ENCODE measurements around the gene NAA38. TPM values are rescaled to one million over a fixed set of nuclear protein-coding genes. Genes with fewer than 3 reads are reported as not detected.

Gene NAA38, protein sequence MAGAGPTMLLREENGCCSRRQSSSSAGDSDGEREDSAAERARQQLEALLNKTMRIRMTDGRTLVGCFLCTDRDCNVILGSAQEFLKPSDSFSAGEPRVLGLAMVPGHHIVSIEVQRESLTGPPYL
- total RNA-seq, result 108 and 146 TPM in 2 replicates

- peak; percentile 99 for DNase-seq (ENCODE audit: low read depth)
- peak within 1 kb of the TSS; percentile 95 for H3K4me3 ChIP-seq (ENCODE audit: low read depth, low read length)
- peak; percentile 42 for TF ChIP-seq CTCF (conservative IDR thresholded peaks at IDR 0.05; ENCODE audit: low read depth, low read length)
Observed at GRCh38 chr17:7856811-7857712, at the start of gene NAA38. NAA38 (minus strand) TSS chr17:7857559; CDS start chr17:7857463, 96 bp downstream.

DNA sequence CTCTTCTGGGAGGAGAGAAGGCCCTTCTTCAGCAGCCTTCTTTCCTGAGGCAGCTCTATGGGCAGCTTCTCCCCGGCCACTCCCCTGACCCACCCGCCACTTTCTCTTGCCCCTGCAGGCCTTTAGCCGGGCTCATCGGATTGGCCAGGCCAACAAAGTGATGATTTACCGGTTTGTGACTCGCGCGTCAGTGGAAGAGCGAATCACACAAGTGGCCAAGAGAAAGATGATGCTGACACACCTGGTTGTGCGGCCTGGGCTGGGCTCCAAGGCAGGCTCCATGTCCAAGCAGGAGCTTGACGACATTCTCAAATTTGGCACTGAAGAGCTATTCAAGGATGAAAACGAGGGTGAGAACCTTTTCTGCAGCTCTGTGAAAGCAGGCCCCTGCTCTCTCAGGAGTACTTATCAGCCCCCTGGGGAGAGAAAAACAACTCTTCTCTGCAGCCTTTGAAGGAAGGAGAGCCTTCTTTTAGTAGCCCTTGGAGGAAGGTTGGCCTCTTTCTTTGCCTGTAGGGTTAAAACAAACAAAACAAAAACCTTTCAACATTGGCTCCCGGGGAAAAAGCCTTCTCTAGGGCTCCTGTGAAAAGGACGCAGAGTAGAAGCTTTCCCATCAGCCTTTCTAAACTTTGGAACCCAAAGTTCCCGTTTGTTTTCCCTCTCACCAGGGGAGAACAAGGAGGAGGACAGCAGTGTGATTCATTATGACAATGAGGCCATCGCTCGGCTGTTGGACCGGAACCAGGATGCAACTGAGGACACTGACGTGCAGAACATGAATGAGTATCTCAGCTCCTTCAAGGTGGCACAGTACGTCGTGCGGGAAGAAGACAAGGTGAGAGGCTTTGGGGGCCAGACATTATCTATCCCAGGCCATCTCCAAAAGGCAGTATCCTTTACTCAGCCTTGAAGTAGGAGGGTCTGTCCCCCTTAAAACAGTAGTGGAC, 46.1 kb upstream of the NAA38 start:
- no peak for TF ChIP-seq CTCF (conservative IDR thresholded peaks at IDR 0.05; ENCODE audit: low read depth, low read length)
- no peak overlapping the region for H3K4me3 ChIP-seq (ENCODE audit: low read depth, low read length)
- no peak for DNase-seq (ENCODE audit: low read depth)

GRCh38 chr17:7897773-7898172, 40.4 kb upstream of the NAA38 start:
- peak; percentile 66 for TF ChIP-seq CTCF (conservative IDR thresholded peaks at IDR 0.05; ENCODE audit: low read depth, low read length)
- no peak for DNase-seq (ENCODE audit: low read depth)
- H3K4me3 ChIP-seq (ENCODE audit: low read depth, low read length), result no peak overlapping the region

DNA sequence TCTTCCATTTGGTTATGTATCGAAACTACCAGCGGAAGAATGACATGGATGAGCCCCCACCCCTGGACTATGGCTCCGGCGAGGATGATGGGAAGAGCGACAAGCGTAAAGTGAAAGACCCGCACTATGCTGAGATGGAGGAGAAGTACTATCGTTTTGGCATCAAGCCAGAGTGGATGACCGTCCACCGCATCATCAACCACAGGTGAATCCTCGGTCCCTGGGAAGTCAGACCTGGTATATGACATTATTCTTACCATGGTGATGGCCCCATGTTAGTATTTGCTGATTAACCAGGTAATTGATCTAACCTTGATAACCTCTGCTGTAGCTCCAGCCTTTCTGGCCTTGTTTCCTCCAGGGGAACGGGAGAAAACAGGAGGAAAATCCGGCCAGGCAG, 39.7 kb upstream of the NAA38 start:
- TF ChIP-seq CTCF (conservative IDR thresholded peaks at IDR 0.05; ENCODE audit: low read depth, low read length), result no peak
- DNase-seq (ENCODE audit: low read depth), result no peak
- no peak overlapping the region for H3K4me3 ChIP-seq (ENCODE audit: low read depth, low read length)

DNA sequence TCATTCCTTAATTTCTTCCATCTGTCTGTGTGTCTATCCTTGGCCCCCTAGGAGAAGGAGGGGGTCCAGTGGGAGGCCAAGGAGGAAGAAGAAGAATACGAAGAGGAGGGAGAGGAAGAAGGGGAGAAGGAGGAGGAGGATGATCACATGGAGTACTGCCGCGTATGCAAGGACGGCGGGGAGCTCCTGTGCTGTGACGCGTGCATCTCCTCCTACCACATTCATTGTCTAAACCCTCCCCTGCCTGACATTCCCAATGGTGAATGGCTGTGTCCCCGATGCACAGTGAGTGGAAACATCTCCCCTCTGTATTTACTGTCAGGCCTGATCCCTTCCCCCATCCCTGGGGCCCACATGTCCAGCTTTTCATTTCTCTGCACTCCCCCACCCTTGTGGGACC, 37.5 kb upstream of the NAA38 start:
- H3K4me3 ChIP-seq (ENCODE audit: low read depth, low read length), result no peak overlapping the region
- no peak for TF ChIP-seq CTCF (conservative IDR thresholded peaks at IDR 0.05; ENCODE audit: low read depth, low read length)
- DNase-seq (ENCODE audit: low read depth), result no peak

- no peak overlapping the region for H3K4me3 ChIP-seq (ENCODE audit: low read depth, low read length)
- DNase-seq (ENCODE audit: low read depth), result no peak
- no peak for TF ChIP-seq CTCF (conservative IDR thresholded peaks at IDR 0.05; ENCODE audit: low read depth, low read length)
Observed at GRCh38 chr17:7894226-7894625, 36.9 kb upstream of the NAA38 start.

Data from epithelial cell of proximal tubule (primary cell).